K562 (cell line): ENCODE measurements around the gene PBX2. TPM values are rescaled to one million over a fixed set of nuclear protein-coding genes. Genes with fewer than 3 reads are reported as not detected.

Experiments
- CBX1 ChIP-seq: sonication (generic); IDR thresholded peaks from 2 replicates; pipeline ENCODE4 v1.6.1; 2016; ENCODE audit warnings: antibody characterized with exemption, low read depth, mild to moderate bottlenecking
- CHD7 ChIP-seq: fragments of 200-600 bp; sonication (generic); IDR thresholded peaks from one replicate; pipeline ENCODE4 v1.6.1; 2012; ENCODE audit warnings: mild to moderate bottlenecking, low read depth, low read length, inconsistent platforms
- CREB5 ChIP-seq: fragments of 250-450 bp; sonication (Bioruptor Pico); IDR thresholded peaks from 2 replicates; pipeline ENCODE4 v1.5.0; 2020; ENCODE audit warnings: mild to moderate bottlenecking
- FOXO4 ChIP-seq: fragments of 450-650 bp; formaldehyde crosslinking; IDR thresholded peaks from 2 replicates; pipeline ENCODE4 v1.4.0; 2020; ENCODE audit warnings: mild to moderate bottlenecking, moderate library complexity
- HSF4 ChIP-seq: fragments of 250-450 bp; sonication (Bioruptor Pico); IDR thresholded peaks from 2 replicates; pipeline ENCODE4 v2.1.2; 2022; ENCODE audit warnings: mild to moderate bottlenecking, moderate library complexity, borderline replicate concordance
- MAFG ChIP-seq: fragments of 450-650 bp; conservative IDR thresholded peaks from 2 replicates; pipeline ENCODE4 v1.6.1; 2016; ENCODE audit warnings: missing genetic modification characterization, missing compliant biosample characterization
- PTTG1 ChIP-seq: fragments of 450-650 bp; IDR thresholded peaks from 2 replicates; pipeline ENCODE4 v1.6.1; 2016; ENCODE audit warnings: low read depth, mild to moderate bottlenecking, missing genetic modification characterization, missing compliant biosample characterization
- TAF1 ChIP-seq: IDR thresholded peaks from 2 replicates; pipeline ENCODE4 v1.6.1; 2011; ENCODE audit warnings: mild to moderate bottlenecking, low read length, moderate library complexity; ENCODE audit not compliant: insufficient read depth, control insufficient read depth, severe bottlenecking; ENCODE audit errors: extremely low read depth
- ZBTB1 ChIP-seq: sonication (generic); formaldehyde crosslinking; IDR thresholded peaks from 2 replicates; pipeline ENCODE4 v1.8.1; 2023; ENCODE audit warnings: missing genetic modification reagents, low read depth, mild to moderate bottlenecking, borderline replicate concordance
- ZBTB17 ChIP-seq: fragments of 450-650 bp; formaldehyde crosslinking; IDR thresholded peaks from 2 replicates; pipeline ENCODE4 v1.4.0; 2020; ENCODE audit warnings: mild to moderate bottlenecking
- ZEB2 ChIP-seq: fragments of 450-650 bp; IDR thresholded peaks from 2 replicates; pipeline ENCODE4 v1.6.1; 2016
- ZFP36 ChIP-seq: fragments of 150-350 bp; IDR thresholded peaks from 2 replicates; pipeline ENCODE4 v1.6.1; 2018; ENCODE audit warnings: low read length, low read depth; ENCODE audit not compliant: partially characterized antibody
- ZNF3 ChIP-seq: fragments of 250-450 bp; sonication (Bioruptor Pico); IDR thresholded peaks from 2 replicates; pipeline ENCODE4 v1.5.0; 2021; ENCODE audit warnings: mild to moderate bottlenecking, moderate library complexity
- ZNF583 ChIP-seq: fragments of 250-450 bp; sonication (Bioruptor Pico); IDR thresholded peaks from 2 replicates; pipeline ENCODE4 v1.4.0; 2020
- ZNF717 ChIP-seq: fragments of 250-450 bp; sonication (Bioruptor Pico); IDR thresholded peaks from 2 replicates; pipeline ENCODE4 v1.5.0; 2021
- polyA plus RNA-seq, 8 experiments: library from polyadenylated mRNA; depleted of rRNA in 4 of 8; stranded (reverse) in 5 of 8; unstranded in 3 of 8; fragments of >200 nt; fragmentation: Nextera tagmentation in 2 of 8; fragmentation: Illumina TruSeq in 1 of 8; extraction: Ambion mirVana in 2 of 8; extraction: Trizol in 1 of 8; gene quantifications; 2 replicates each; pipeline versions ENCODE4 v1.2.1 to v1.2.3, GENCODE V29; 2011 to 2014; ENCODE audit warnings: inconsistent platforms in 1 of 8, missing spikeins in 1 of 8
- total RNA-seq, 7 experiments: library from RNA; depleted of rRNA in 6 of 7; stranded (reverse); fragments of >200 nt in 6 of 7; fragmentation: Illumina TruSeq in 2 of 7; extraction: Trizol in 2 of 7; gene quantifications; 2 replicates each; pipeline versions ENCODE4 v1.2.1 to v1.2.3, GENCODE V29; 2011 to 2021; ENCODE audit warnings: low replicate concordance in 1 of 7

The PBX2 gene
- total and polyA plus RNA-seq, 9 of the 15 experiments (the other 6 are each of a cell fraction or from before 2014, with no cell fraction given), result 1.9 to 134 (median 62.5) TPM

GRCh38 chr6:32167761-32168262 is 22.2 kb downstream of the PBX2 start (continued):
- TF ChIP-seq HSF4 (CRISPR knock-in tag), result peak; percentile 40; the same call in 1 of the 2 replicates
- no peak for TF ChIP-seq FOXO4
- TF ChIP-seq CHD7, result no peak
- peak; percentile 88 for TF ChIP-seq ZBTB17
- TF ChIP-seq CREB5 (CRISPR knock-in tag), result no peak
- no peak for TF ChIP-seq TAF1
- TF ChIP-seq MAFG (tag), result peak; percentile 62
- TF ChIP-seq PTTG1 (tag), result peak; percentile 51; the same call in 1 of the 2 replicates
- no peak for TF ChIP-seq CBX1
- TF ChIP-seq ZBTB1, result no peak
- peak; percentile 30 for TF ChIP-seq ZFP36
- no peak for TF ChIP-seq ZNF717 (CRISPR knock-in tag)
- peak; percentile 87; the same call in 1 of the 2 replicates for TF ChIP-seq ZNF583
- no peak for TF ChIP-seq ZNF3 (CRISPR knock-in tag)
- no peak; the same call in 1 of the 2 replicates for TF ChIP-seq ZEB2
